ENCODE measurements around the gene CBX2.
A peak's percentile ranks its signal among the peaks of the same experiment; 100 is the strongest.

CBX2 gene

GRCh38 chr17:79832218-79833109 lies 54.5 kb downstream of the CBX2 start:
- peaks cover 4% of the 10 kb centered on the region for H3K36me3 ChIP-seq (ENCODE audit: control insufficient read depth, insufficient read depth, low read length)
- H3K9ac ChIP-seq (ENCODE audit: low read length) = no peak overlapping the region
- peaks cover 4% of the 10 kb centered on the region for H3K4me1 ChIP-seq (ENCODE audit: control insufficient read depth, insufficient read depth, low read length)
- peak overlapping the region; percentile 47 for H3K4me3 ChIP-seq (ENCODE audit: low read length)
- H3K27ac ChIP-seq (ENCODE audit: low read depth, low read length) = no peak overlapping the region
- H3K27me3 ChIP-seq (ENCODE audit: control insufficient read depth, insufficient read depth, low read length) = no peaks in the 10 kb centered on the region

GRCh38 chr17:79833110-79833450 lies 55.1 kb downstream of the CBX2 start:
- peaks cover 4% of the 10 kb centered on the region for H3K36me3 ChIP-seq (ENCODE audit: control insufficient read depth, insufficient read depth, low read length)
- H3K4me1 ChIP-seq (ENCODE audit: control insufficient read depth, insufficient read depth, low read length) = peaks cover 9% of the 10 kb centered on the region
- no peaks in the 10 kb centered on the region for H3K27me3 ChIP-seq (ENCODE audit: control insufficient read depth, insufficient read depth, low read length)
- H3K9ac ChIP-seq (ENCODE audit: low read length) = no peak overlapping the region
- H3K27ac ChIP-seq (ENCODE audit: low read depth, low read length) = no peak overlapping the region
- no peak overlapping the region for H3K4me3 ChIP-seq (ENCODE audit: low read length)

GRCh38 chr17:79833744-79834564 lies 56.0 kb downstream of the CBX2 start:
- H3K4me1 ChIP-seq (ENCODE audit: control insufficient read depth, insufficient read depth, low read length) = peaks cover 9% of the 10 kb centered on the region
- H3K27ac ChIP-seq (ENCODE audit: low read depth, low read length) = no peak overlapping the region

GRCh38 chr17:79834565-79835469 lies 56.9 kb downstream of the CBX2 start:
- no peak overlapping the region for H3K9ac ChIP-seq (ENCODE audit: low read length)
- peaks cover 4% of the 10 kb centered on the region for H3K36me3 ChIP-seq (ENCODE audit: control insufficient read depth, insufficient read depth, low read length)
- H3K4me1 ChIP-seq (ENCODE audit: control insufficient read depth, insufficient read depth, low read length) = peaks cover 10% of the 10 kb centered on the region
- H3K27me3 ChIP-seq (ENCODE audit: control insufficient read depth, insufficient read depth, low read length) = peaks cover under 1% of the 10 kb centered on the region
- H3K4me3 ChIP-seq (ENCODE audit: low read length) = no peak overlapping the region
- no peak overlapping the region for H3K27ac ChIP-seq (ENCODE audit: low read depth, low read length)

More at GRCh38 chr17:79833744-79834564, 56.0 kb downstream of the CBX2 start:
- H3K36me3 ChIP-seq (ENCODE audit: control insufficient read depth, insufficient read depth, low read length) = peaks cover 4% of the 10 kb centered on the region
- no peak overlapping the region for H3K4me3 ChIP-seq (ENCODE audit: low read length)
- H3K27me3 ChIP-seq (ENCODE audit: control insufficient read depth, insufficient read depth, low read length) = no peaks in the 10 kb centered on the region
- H3K9ac ChIP-seq (ENCODE audit: low read length) = no peak overlapping the region

- Histone ChIP-seq H3K4me1 (ENCODE audit: control insufficient read depth, insufficient read depth, low read length) (peaks cover 14% of the 10 kb centered on the region), H3K27me3 (ENCODE audit: control insufficient read depth, insufficient read depth, low read length) (peaks cover 6% of the 10 kb centered on the region), H3K4me3 (ENCODE audit: low read length) (no peak overlapping the region), H3K27ac (ENCODE audit: low read depth, low read length) (no peak overlapping the region), H3K9ac (ENCODE audit: low read length) (no peak overlapping the region), H3K36me3 (ENCODE audit: control insufficient read depth, insufficient read depth, low read length) (peaks cover 4% of the 10 kb centered on the region)
These were observed 57.5 kb downstream of the CBX2 start for GRCh38 chr17:79835470-79835899.

GRCh38 chr17:79835953-79836509 lies 58.1 kb downstream of the CBX2 start:
- H3K27me3 ChIP-seq (ENCODE audit: control insufficient read depth, insufficient read depth, low read length) = peaks cover 10% of the 10 kb centered on the region
- H3K36me3 ChIP-seq (ENCODE audit: control insufficient read depth, insufficient read depth, low read length) = peaks cover 4% of the 10 kb centered on the region
- H3K4me1 ChIP-seq (ENCODE audit: control insufficient read depth, insufficient read depth, low read length) = peaks cover 14% of the 10 kb centered on the region
- no peak overlapping the region for H3K27ac ChIP-seq (ENCODE audit: low read depth, low read length)
- H3K4me3 ChIP-seq (ENCODE audit: low read length) = peak overlapping the region; percentile 81
- H3K9ac ChIP-seq (ENCODE audit: low read length) = no peak overlapping the region

- H3K27me3 ChIP-seq (ENCODE audit: control insufficient read depth, insufficient read depth, low read length) = peaks cover 15% of the 10 kb centered on the region
- peaks cover 14% of the 10 kb centered on the region for H3K4me1 ChIP-seq (ENCODE audit: control insufficient read depth, insufficient read depth, low read length)
- H3K9ac ChIP-seq (ENCODE audit: low read length) = no peak overlapping the region
- peaks cover 4% of the 10 kb centered on the region for H3K36me3 ChIP-seq (ENCODE audit: control insufficient read depth, insufficient read depth, low read length)
- H3K27ac ChIP-seq (ENCODE audit: low read depth, low read length) = no peak overlapping the region
- H3K4me3 ChIP-seq (ENCODE audit: low read length) = peak overlapping the region; percentile 81
These were observed 58.6 kb downstream of the CBX2 start for GRCh38 chr17:79836510-79836971.

GRCh38 chr17:79836972-79837887 lies 59.3 kb downstream of the CBX2 start:
- peaks cover 4% of the 10 kb centered on the region for H3K36me3 ChIP-seq (ENCODE audit: control insufficient read depth, insufficient read depth, low read length)
- H3K27ac ChIP-seq (ENCODE audit: low read depth, low read length) = peak overlapping the region; percentile 87
- peaks cover 22% of the 10 kb centered on the region for H3K27me3 ChIP-seq (ENCODE audit: control insufficient read depth, insufficient read depth, low read length)
- H3K4me3 ChIP-seq (ENCODE audit: low read length) = peak overlapping the region; percentile 81
- H3K4me1 ChIP-seq (ENCODE audit: control insufficient read depth, insufficient read depth, low read length) = peaks cover 14% of the 10 kb centered on the region
- peak overlapping the region; percentile 42 for H3K9ac ChIP-seq (ENCODE audit: low read length)

Data from rectal smooth muscle tissue (tissue), 1 donor.